Neural cell (in vitro differentiated cells): Measurements from ENCODE around the gene IRF7. TPM values are rescaled to one million over a fixed set of nuclear protein-coding genes. Genes with fewer than 3 reads are reported as not detected.

ENCODE experiments used
- H2AFZ ChIP-seq: fragments of 200-600, 300-800 bp; sonication (generic), shearing (Covaris generic); 2 replicates; pipeline ENCODE4 v1.6.0; 2014; ENCODE audit warnings: low read depth, mild to moderate bottlenecking, antibody characterized with exemption, low read length, moderate library complexity
- H3F3A ChIP-seq: fragments of 200-600 bp; shearing (Covaris generic); 2 replicates; pipeline ENCODE4 v1.6.1; 2016; ENCODE audit warnings: mild to moderate bottlenecking, moderate library complexity, mixed read lengths, antibody characterized with exemption, low read length; ENCODE audit not compliant: insufficient read depth, poor library complexity, severe bottlenecking
- H3K27ac ChIP-seq: fragments of 200-600, 300-800 bp; sonication (generic), shearing (Covaris generic); 2 replicates; pipeline ENCODE4 v1.5.1; 2014; ENCODE audit warnings: mild to moderate bottlenecking, low read length, moderate library complexity
- H3K27me3 ChIP-seq: fragments of 300-800, 200-600 bp; sonication (generic), shearing (Covaris generic); 2 replicates; pipeline ENCODE4 v1.6.0; 2014; ENCODE audit warnings: mild to moderate bottlenecking, low read depth, low read length, moderate library complexity; ENCODE audit not compliant: insufficient read depth
- H3K36me3 ChIP-seq: fragments of 300-800, 200-600 bp; sonication (generic), shearing (Covaris generic); 2 replicates; pipeline ENCODE4 v1.5.1; 2014; ENCODE audit warnings: mild to moderate bottlenecking, antibody characterized with exemption, low read length, moderate library complexity; ENCODE audit not compliant: insufficient read depth
- H3K4me2 ChIP-seq: fragments of 300-800, 200-600 bp; sonication (generic), shearing (Covaris generic); 2 replicates; pipeline ENCODE4 v1.6.0; 2014; ENCODE audit warnings: mild to moderate bottlenecking, low read length
- H3K4me3 ChIP-seq: fragments of 300-800, 200-600 bp; sonication (generic), shearing (Covaris generic); 2 replicates; pipeline ENCODE4 v1.5.1; 2014; ENCODE audit warnings: mild to moderate bottlenecking, low read length, moderate library complexity
- H3K79me2 ChIP-seq: fragments of 200-600 bp; shearing (Covaris generic); replicated peaks from 2 replicates; pipeline ENCODE4 v1.6.0; 2014; ENCODE audit warnings: mild to moderate bottlenecking, low read length, moderate library complexity; ENCODE audit not compliant: insufficient read depth
- H3K9ac ChIP-seq: fragments of 300-800, 200-600 bp; sonication (generic), shearing (Covaris generic); 2 replicates; pipeline ENCODE4 v1.6.1; 2016; ENCODE audit warnings: mild to moderate bottlenecking, low read length, mixed read lengths
- H3K9me2 ChIP-seq: fragments of 200-600 bp; shearing (Covaris generic); 2 replicates; pipeline ENCODE4 v1.6.1; 2016; ENCODE audit warnings: mild to moderate bottlenecking, low read length, mixed read lengths; ENCODE audit not compliant: insufficient read depth
- H3K9me3 ChIP-seq: fragments of 200-600, 300-800 bp; sonication (generic), shearing (Covaris generic); 2 replicates; pipeline ENCODE4 v1.6.1; 2016; ENCODE audit warnings: mild to moderate bottlenecking, mixed run types, low read length, moderate library complexity, mixed read lengths
- H4K20me1 ChIP-seq: fragments of 200-600 bp; shearing (Covaris generic); 2 replicates; pipeline ENCODE4 v1.6.1; 2016; ENCODE audit warnings: mild to moderate bottlenecking, mixed run types; ENCODE audit not compliant: insufficient read depth
- EP300 ChIP-seq: fragments of 450-650 bp; conservative IDR thresholded peaks from 2 replicates; pipeline ENCODE4 v1.6.1; 2014; ENCODE audit warnings: antibody characterized with exemption, mild to moderate bottlenecking, moderate library complexity; ENCODE audit not compliant: poor library complexity, severe bottlenecking
- EZH2 ChIP-seq: fragments of 200-600, 300-800 bp; shearing (Covaris generic), sonication (generic); IDR thresholded peaks from 2 replicates; pipeline ENCODE4 v1.6.1; 2014; ENCODE audit warnings: antibody characterized with exemption, low read length, borderline replicate concordance, mild to moderate bottlenecking; ENCODE audit not compliant: insufficient read depth, poor library complexity, severe bottlenecking
- MXI1 ChIP-seq: fragments of 450-650 bp; conservative IDR thresholded peaks from 2 replicates; pipeline ENCODE4 v1.6.1; 2014; ENCODE audit warnings: antibody characterized with exemption, mild to moderate bottlenecking; ENCODE audit not compliant: poor library complexity, severe bottlenecking
- POLR2AphosphoS5 ChIP-seq: IDR thresholded peaks from 2 replicates; pipeline ENCODE4 v1.6.1; 2012
- RAD21 ChIP-seq: fragments of 450-650 bp; conservative IDR thresholded peaks from 2 replicates; pipeline ENCODE4 v1.6.1; 2014; ENCODE audit warnings: antibody characterized with exemption, mild to moderate bottlenecking, moderate library complexity
- SMC3 ChIP-seq: fragments of 450-650 bp; conservative IDR thresholded peaks from 2 replicates; pipeline ENCODE4 v1.6.1; 2014; ENCODE audit warnings: antibody characterized with exemption, mild to moderate bottlenecking, moderate library complexity; ENCODE audit not compliant: poor library complexity
- TAF1 ChIP-seq: IDR thresholded peaks from 2 replicates; pipeline ENCODE4 v1.6.1; 2012; ENCODE audit warnings: low read depth
- polyA plus RNA-seq: library from polyadenylated mRNA; depleted of rRNA; stranded (reverse); fragments of >200 nt; gene quantifications from 2 replicates; pipeline ENCODE4 v1.2.3, GENCODE V29; 2014
- TF ChIP-seq, protein P1 (sequence below): fragments of 450-650 bp; IDR thresholded peaks from 2 replicates; pipeline ENCODE4 v1.5.1; 2014; ENCODE audit warnings: antibody characterized with exemption, mild to moderate bottlenecking, moderate library complexity; ENCODE audit not compliant: poor library complexity, severe bottlenecking
- TF ChIP-seq, protein P2 (sequence below): IDR thresholded peaks from 2 replicates; pipeline ENCODE4 v1.6.1; 2012; ENCODE audit warnings: borderline replicate concordance

IRF7 gene
- polyA plus RNA-seq, 1 donor from 2014 or later = 1.1 TPM

DNA sequence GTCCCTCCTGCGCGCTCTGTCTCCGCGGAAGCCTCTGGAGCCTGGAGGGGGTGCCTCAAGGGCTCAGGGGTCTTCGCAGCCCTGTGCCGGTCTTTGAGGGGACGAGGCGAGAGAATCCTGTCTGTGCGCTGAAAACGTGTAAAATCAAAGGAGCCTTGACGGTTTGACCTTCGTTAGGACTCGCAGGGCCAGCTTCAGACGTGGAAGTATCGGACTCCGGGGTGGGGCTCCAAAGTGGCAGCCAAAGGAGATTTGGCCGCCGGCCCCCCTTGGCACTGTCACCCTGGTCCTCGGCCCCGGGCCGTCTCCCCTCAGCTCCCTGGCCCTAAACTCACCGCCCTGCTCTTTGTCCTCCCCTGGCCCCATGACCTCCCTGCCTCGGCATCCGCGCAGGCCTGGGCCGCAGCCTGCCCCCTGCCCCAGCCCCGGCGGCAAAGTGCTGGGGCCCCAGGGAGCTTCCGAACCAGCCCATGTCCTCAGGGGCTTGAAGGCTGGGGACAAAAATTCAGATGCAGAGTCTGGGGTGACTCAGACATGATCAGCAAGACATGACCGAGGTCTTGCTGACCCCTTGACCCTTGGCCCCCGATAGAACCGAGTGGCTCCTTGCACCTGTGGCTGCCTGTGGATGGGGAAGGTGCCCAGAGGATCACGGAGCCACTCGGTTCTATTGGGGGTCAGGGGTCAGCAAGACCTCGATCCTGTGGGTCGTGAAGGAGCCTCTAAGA is 46.4 kb downstream of the IRF7 start:
- no peak overlapping the region for H3K27ac ChIP-seq
- H2AFZ ChIP-seq = no peak overlapping the region

DNA sequence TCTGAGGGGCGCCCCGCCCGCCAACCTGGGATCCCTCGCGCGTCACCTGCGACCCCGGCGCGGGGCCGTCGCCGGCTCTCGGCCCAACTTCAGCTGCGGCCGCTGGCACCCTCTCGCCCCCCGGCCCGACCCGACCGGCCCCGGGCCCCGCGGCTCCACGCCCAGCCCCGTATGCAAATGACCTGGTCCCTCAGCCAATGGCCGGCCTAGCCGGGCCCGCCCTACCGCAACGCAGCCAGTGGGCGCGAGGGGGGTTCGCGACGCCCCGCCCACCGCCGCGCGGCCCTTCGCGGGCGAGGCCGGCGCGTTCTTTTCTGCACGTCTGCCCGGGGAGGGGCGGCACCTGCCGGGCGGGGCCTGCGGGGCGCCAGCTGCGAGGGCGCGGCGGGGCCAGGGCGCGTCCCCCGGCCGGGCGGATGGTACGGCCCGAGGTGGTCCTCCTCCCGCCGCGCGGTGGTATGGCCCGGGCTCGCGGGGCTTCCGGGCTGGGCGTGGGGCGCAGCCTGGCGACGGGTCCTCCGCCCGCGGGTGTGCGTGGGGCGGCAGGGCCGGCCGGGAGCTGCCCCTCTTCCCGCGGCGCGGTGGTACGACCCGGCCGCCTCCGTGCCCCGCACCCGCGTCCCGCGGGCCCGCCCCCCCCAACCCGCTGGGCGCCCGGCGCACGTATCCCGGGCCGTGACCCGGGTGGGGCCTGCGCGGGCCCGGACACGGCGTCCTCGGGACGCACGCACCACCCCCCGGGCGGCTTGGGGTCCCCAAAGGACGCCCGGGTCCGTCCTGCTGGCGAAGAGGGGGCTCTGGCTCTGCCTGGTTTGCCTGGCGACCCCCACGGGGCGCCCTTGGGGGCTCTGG is 47.2 kb downstream of the IRF7 start:
- H3K4me3 ChIP-seq = peak overlapping the region; percentile 69
- H3F3A ChIP-seq = no peaks in the 10 kb centered on the region
- H3K4me2 ChIP-seq = no peak overlapping the region
- H2AFZ ChIP-seq = no peak overlapping the region
- H3K27me3 ChIP-seq = no peaks in the 10 kb centered on the region
- no peak overlapping the region for H3K27ac ChIP-seq
- H3K9me2 ChIP-seq = no peaks in the 10 kb centered on the region
- no peaks in the 10 kb centered on the region for H3K36me3 ChIP-seq
- peak overlapping the region; percentile 69 for H3K9ac ChIP-seq
- H3K79me2 ChIP-seq = no peaks in the 10 kb centered on the region
- TF ChIP-seq, protein P1, sequence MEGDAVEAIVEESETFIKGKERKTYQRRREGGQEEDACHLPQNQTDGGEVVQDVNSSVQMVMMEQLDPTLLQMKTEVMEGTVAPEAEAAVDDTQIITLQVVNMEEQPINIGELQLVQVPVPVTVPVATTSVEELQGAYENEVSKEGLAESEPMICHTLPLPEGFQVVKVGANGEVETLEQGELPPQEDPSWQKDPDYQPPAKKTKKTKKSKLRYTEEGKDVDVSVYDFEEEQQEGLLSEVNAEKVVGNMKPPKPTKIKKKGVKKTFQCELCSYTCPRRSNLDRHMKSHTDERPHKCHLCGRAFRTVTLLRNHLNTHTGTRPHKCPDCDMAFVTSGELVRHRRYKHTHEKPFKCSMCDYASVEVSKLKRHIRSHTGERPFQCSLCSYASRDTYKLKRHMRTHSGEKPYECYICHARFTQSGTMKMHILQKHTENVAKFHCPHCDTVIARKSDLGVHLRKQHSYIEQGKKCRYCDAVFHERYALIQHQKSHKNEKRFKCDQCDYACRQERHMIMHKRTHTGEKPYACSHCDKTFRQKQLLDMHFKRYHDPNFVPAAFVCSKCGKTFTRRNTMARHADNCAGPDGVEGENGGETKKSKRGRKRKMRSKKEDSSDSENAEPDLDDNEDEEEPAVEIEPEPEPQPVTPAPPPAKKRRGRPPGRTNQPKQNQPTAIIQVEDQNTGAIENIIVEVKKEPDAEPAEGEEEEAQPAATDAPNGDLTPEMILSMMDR = no peak
- TF ChIP-seq EP300 (peak; percentile 58), MXI1 (peak; percentile 56)
- H3K9me3 ChIP-seq = no peaks in the 10 kb centered on the region
- H4K20me1 ChIP-seq = no peaks in the 10 kb centered on the region

More for the DNA sequence above, 46.4 kb downstream of the IRF7 start:
- Histone ChIP-seq H3F3A (no peaks in the 10 kb centered on the region), H3K4me3 (peak overlapping the region; percentile 69), H3K9ac (peak overlapping the region; percentile 69), H3K27me3 (no peaks in the 10 kb centered on the region), H3K9me2 (no peaks in the 10 kb centered on the region), H3K9me3 (no peaks in the 10 kb centered on the region), H3K4me2 (no peak overlapping the region), H3K36me3 (no peaks in the 10 kb centered on the region), H3K79me2 (no peaks in the 10 kb centered on the region), H4K20me1 (no peaks in the 10 kb centered on the region)
- TF ChIP-seq, protein P1 = no peak
- TF ChIP-seq POLR2AphosphoS5 (no peak), TAF1 (no peak), EZH2 (no peak), RAD21 (no peak), SMC3 (no peak), EP300 (no peak), MXI1 (no peak)
- TF ChIP-seq, protein P2, sequence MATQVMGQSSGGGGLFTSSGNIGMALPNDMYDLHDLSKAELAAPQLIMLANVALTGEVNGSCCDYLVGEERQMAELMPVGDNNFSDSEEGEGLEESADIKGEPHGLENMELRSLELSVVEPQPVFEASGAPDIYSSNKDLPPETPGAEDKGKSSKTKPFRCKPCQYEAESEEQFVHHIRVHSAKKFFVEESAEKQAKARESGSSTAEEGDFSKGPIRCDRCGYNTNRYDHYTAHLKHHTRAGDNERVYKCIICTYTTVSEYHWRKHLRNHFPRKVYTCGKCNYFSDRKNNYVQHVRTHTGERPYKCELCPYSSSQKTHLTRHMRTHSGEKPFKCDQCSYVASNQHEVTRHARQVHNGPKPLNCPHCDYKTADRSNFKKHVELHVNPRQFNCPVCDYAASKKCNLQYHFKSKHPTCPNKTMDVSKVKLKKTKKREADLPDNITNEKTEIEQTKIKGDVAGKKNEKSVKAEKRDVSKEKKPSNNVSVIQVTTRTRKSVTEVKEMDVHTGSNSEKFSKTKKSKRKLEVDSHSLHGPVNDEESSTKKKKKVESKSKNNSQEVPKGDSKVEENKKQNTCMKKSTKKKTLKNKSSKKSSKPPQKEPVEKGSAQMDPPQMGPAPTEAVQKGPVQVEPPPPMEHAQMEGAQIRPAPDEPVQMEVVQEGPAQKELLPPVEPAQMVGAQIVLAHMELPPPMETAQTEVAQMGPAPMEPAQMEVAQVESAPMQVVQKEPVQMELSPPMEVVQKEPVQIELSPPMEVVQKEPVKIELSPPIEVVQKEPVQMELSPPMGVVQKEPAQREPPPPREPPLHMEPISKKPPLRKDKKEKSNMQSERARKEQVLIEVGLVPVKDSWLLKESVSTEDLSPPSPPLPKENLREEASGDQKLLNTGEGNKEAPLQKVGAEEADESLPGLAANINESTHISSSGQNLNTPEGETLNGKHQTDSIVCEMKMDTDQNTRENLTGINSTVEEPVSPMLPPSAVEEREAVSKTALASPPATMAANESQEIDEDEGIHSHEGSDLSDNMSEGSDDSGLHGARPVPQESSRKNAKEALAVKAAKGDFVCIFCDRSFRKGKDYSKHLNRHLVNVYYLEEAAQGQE = no peak
